Tibial artery (tissue), 4 donors: Measurements from ENCODE around the gene GIT1.

Experiments
- DNase-seq, 2 donors: peaks; one replicate each; pipeline ENCODE4 v3.0.0-alpha.2; 2019
- H3K27ac ChIP-seq, 2 donors: fragments of 200-600 bp; sonication (generic) in 1 of 2; 1 replicate in 1 of 2; 2 replicates in 1 of 2; pipeline ENCODE4 v1.5.1; 2018 to 2019; ENCODE audit warnings: mild to moderate bottlenecking in 1 of 2
- H3K27me3 ChIP-seq, 2 donors: fragments of 200-600 bp; sonication (generic) in 1 of 2; one replicate each; pipeline versions ENCODE4 v1.5.1 to v1.6.0; 2016 to 2019
- H3K36me3 ChIP-seq, 3 donors: fragments of 200-600 bp; sonication (generic) in 2 of 3; one replicate each; pipeline ENCODE4 v1.5.1; 2016 to 2019; ENCODE audit warnings: mild to moderate bottlenecking in 2 of 3
- H3K4me1 ChIP-seq, 4 donors: fragments of 200-600 bp; sonication (generic) in 2 of 4; 1 replicate in 3 of 4; 2 replicates in 1 of 4; pipeline ENCODE4 v1.5.1; 2016 to 2019
- H3K4me3 ChIP-seq, 2 donors: fragments of 200-600 bp; sonication (generic) in 1 of 2; 1 replicate in 1 of 2; 2 replicates in 1 of 2; pipeline ENCODE4 v1.5.1; 2018 to 2019; ENCODE audit warnings: mild to moderate bottlenecking in 2 of 2
- H3K9me3 ChIP-seq, 3 donors: fragments of 200-600 bp; sonication (generic) in 1 of 3; one replicate each; pipeline ENCODE4 v1.5.1; 2016 to 2019
- intact Hi-C: fragments of 100-400 bp; cut with DNase I; formaldehyde crosslinking; loops from one replicate; pipeline ENCODE4 v1.15.0; 2023; ENCODE audit warnings: low total_unique reads
- TF ChIP-seq, protein P1 (sequence below), 2 experiments: fragments of 200-600 bp in 1 of 2; fragments of 450-650 bp in 1 of 2; IDR thresholded peaks; one replicate each; pipeline ENCODE4 v1.5.1; 2017 to 2019; ENCODE audit warnings: antibody characterized with exemption in 2 of 2, mild to moderate bottlenecking in 1 of 2, moderate library complexity in 1 of 2

Gene GIT1

DNA sequence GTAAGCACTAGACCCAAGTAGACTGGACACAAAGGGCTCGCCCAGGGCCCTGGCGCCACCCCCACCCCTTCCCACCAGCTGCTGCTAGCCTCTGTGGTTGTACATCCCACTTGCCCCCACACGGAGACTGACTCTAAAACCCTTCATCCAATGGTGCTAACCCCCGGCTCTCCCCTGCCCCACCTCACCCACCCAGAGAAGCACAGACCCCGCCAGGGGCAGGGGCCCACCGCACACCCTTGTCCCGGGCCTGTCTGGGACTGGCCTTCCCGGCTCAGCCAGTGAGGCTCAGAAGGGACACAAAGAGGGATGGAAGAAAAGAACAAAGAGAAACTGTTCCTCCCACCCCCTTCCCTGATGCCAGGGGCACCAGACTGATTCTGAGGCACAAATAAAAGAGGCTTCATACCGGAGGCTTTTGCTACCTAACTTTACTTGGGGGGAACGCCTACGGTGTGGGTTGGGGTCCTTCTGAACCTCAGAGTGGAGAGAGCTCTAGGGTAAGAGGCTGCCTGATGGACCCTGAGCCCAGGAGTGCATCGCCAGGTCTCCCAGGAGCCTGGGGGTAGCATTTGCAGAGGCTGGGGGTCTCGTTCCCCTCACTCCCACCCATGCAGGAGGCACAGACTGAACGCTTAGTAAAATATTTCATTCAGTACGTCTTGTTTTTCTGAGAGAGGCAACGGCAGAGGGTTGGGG, 25.1 kb upstream of the GIT1 start:
- no peak overlapping the region for H3K4me3 ChIP-seq
- H3K9me3 ChIP-seq, result no peaks in the 10 kb centered on the region
- H3K27ac ChIP-seq, result no peak overlapping the region
- TF ChIP-seq, protein P1, sequence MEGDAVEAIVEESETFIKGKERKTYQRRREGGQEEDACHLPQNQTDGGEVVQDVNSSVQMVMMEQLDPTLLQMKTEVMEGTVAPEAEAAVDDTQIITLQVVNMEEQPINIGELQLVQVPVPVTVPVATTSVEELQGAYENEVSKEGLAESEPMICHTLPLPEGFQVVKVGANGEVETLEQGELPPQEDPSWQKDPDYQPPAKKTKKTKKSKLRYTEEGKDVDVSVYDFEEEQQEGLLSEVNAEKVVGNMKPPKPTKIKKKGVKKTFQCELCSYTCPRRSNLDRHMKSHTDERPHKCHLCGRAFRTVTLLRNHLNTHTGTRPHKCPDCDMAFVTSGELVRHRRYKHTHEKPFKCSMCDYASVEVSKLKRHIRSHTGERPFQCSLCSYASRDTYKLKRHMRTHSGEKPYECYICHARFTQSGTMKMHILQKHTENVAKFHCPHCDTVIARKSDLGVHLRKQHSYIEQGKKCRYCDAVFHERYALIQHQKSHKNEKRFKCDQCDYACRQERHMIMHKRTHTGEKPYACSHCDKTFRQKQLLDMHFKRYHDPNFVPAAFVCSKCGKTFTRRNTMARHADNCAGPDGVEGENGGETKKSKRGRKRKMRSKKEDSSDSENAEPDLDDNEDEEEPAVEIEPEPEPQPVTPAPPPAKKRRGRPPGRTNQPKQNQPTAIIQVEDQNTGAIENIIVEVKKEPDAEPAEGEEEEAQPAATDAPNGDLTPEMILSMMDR (IDR thresholded peaks at IDR 0.05), result no peak
- DNase-seq, result no peak
- no peaks in the 10 kb centered on the region for H3K36me3 ChIP-seq
- intact Hi-C loops, result loop anchor here (5.0 kb wide), 1 partner anchor 37 kb away; no protein-coding TSS in a partner anchor
- H3K27me3 ChIP-seq, result peaks cover 0 to 6% of the 10 kb centered on the region in 2 donors
- H3K4me1 ChIP-seq, result peaks cover 0 to 68% (median 63%) of the 10 kb centered on the region in 4 donors

DNA sequence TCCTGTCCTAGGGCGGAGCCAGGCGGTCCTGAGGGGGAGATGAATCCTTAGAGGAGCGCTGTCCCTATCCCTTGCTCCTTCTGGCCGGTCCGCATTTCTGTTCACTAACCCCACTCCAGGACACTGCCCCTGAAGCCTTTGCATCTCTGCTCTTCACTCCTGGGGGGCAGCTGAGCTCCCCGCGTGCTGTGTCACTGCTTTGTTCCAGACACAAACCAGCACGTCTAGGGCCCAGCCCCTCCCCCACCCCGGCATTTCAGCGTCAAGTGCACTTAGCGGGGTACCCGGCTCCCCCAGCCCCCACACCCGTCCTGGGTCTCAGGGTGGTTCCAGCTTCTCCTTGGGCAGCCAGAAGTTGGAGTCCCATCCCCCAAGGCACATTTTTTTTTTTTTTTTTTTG, 24.4 kb upstream of the GIT1 start:
- TF ChIP-seq, protein P1 (IDR thresholded peaks at IDR 0.05), result no peak
- H3K36me3 ChIP-seq, result no peaks in the 10 kb centered on the region
- H3K27me3 ChIP-seq, result peaks cover 0 to 6% of the 10 kb centered on the region in 2 donors
- H3K4me1 ChIP-seq, result peaks cover 0 to 62% (median 57%) of the 10 kb centered on the region in 4 donors
- H3K27ac ChIP-seq, result peak overlapping the region in 1 of 2 donors; percentile 59
- intact Hi-C loops, result loop anchor here (5.0 kb wide), 1 partner anchor 37 kb away; no protein-coding TSS in a partner anchor
- no peaks in the 10 kb centered on the region for H3K9me3 ChIP-seq
- DNase-seq, result peak in 1 of 2 donors; percentile 74
- peak overlapping the region; percentile 28 to 49 for H3K4me3 ChIP-seq

DNA sequence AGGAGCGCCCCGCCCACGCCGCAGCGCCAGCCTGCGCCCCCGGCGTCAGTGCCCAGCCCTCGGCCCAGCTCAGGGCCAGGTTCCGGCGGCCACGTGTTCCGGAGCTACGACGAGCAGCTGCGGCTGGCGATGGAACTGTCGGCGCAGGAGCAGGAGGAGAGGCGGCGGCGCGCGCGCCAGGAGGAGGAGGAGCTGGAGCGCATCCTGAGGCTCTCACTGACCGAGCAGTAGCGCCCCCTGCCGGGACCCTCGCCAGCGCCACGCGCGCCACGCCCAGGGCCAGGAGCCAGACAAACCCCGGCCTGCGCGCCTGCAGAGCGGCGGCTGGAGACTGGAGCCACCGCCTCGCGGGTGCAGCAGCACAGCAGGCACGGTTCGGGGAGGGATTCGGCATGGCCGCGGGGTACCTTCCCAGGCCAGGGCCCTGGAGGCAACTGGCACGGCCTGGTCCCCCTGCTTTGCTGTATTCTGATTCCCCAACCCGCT, 23.9 kb upstream of the GIT1 start:
- H3K27me3 ChIP-seq, result peaks cover 0 to 5% of the 10 kb centered on the region in 2 donors
- peak overlapping the region; percentile 28 to 49 for H3K4me3 ChIP-seq
- peaks cover 0 to 57% (median 53%) of the 10 kb centered on the region in 4 donors for H3K4me1 ChIP-seq
- no peaks in the 10 kb centered on the region for H3K36me3 ChIP-seq
- peak; percentile 94 to 96 for DNase-seq
- TF ChIP-seq, protein P1 (IDR thresholded peaks at IDR 0.05), result peak; percentile 84
- H3K9me3 ChIP-seq, result no peaks in the 10 kb centered on the region
- intact Hi-C loops, result loop anchor here (5.0 kb wide), 1 partner anchor 36 kb away; no protein-coding TSS in a partner anchor
- peak overlapping the region in 1 of 2 donors; percentile 59 for H3K27ac ChIP-seq

DNA sequence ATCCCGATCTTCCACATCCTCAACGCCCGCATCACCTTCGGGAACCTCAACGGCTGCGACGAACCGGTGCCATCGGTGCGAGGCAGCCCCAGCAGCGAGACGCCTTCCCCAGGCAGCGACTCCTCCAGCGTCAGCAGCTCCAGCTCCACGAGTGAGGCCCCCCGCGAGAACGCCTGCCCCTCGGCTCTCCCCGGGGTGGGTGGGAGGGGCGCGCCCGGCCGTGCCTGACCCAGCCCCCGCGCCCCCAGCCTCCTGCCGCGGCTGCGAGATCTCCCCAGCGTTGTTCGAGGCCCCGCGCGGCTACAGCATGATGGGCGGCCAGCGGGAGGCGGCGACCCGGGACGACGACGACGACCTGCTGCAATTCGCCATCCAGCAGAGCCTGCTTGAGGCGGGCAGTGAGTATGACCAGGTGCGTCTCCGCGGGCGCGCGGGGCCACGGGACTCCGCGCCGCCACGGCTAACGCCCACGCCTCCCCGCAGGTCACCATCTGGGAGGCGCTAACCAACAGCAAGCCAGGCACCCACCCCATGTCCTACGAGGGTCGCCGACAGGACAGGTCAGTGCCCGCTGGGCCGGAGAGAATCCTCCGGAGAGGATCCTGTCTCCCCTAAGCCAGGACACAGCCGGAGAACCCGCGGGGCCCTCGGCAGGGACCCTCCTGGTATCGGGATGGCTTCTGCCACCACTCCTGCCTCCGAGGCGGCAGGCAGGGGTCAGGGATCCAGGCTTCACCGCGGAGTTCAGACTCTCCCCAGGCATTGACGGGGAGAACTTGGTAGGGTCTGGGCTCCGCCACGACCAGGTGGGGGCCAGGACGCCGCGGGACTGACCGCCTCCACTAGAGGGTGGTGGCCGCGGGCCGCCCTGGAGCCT, 23.2 kb upstream of the GIT1 start:
- Histone ChIP-seq H3K27me3 (no peaks in the 10 kb centered on the region), H3K4me1 (peaks cover 0 to 50% (median 45%) of the 10 kb centered on the region in 4 donors), H3K27ac (peak overlapping the region in 1 of 2 donors; percentile 59), H3K9me3 (no peaks in the 10 kb centered on the region), H3K36me3 (no peaks in the 10 kb centered on the region), H3K4me3 (peak overlapping the region; percentile 28 to 49)
- TF ChIP-seq, protein P1 (IDR thresholded peaks at IDR 0.05), result no peak
- intact Hi-C loops, result loop anchor here (5.0 kb wide), 1 partner anchor 35 kb away; no protein-coding TSS in a partner anchor
- DNase-seq, result no peak

DNA sequence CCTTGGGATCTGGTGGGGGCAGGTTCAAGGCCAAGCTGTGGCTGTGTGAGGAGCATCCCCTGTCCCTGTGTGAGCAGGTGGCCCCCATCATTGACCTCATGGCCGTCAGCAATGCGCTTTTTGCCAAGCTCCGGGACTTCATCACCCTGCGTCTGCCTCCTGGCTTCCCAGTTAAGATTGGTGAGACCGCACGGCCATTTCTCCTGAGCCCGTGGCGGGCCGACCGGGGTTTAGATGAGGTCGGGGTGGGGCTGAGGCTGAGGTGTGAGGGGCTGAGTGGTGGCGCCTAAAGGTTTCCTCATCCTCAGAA, 22.6 kb upstream of the GIT1 start:
- no peak overlapping the region for H3K27ac ChIP-seq
- no peak overlapping the region for H3K4me3 ChIP-seq
- TF ChIP-seq, protein P1 (IDR thresholded peaks at IDR 0.05), result no peak
- no peaks in the 10 kb centered on the region for H3K36me3 ChIP-seq
- H3K4me1 ChIP-seq, result peaks cover 0 to 44% (median 39%) of the 10 kb centered on the region in 4 donors
- H3K27me3 ChIP-seq, result no peaks in the 10 kb centered on the region
- DNase-seq, result peak in 1 of 2 donors; percentile 66
- intact Hi-C loops, result loop anchor here (5.0 kb wide), 1 partner anchor 35 kb away; no protein-coding TSS in a partner anchor
- no peaks in the 10 kb centered on the region for H3K9me3 ChIP-seq
